CD14-positive monocyte (primary cell): ENCODE measurements around the gene METTL2B. TPM values are rescaled to one million over a fixed set of nuclear protein-coding genes. Genes with fewer than 3 reads are reported as not detected.

Source experiments
- DNase-seq, 3 donors: peaks; one replicate each; pipeline ENCODE4 v3.0.0-alpha.2; 2011 to 2022
- H2AFZ ChIP-seq: 2 replicates; pipeline ENCODE4 v1.6.0; 2012; ENCODE audit warnings: mild to moderate bottlenecking, low read depth, low read length, inconsistent platforms; ENCODE audit not compliant: insufficient read depth, poor library complexity, severe bottlenecking
- H3K27ac ChIP-seq, 2 donors: 1 replicate in 1 of 2; 2 replicates in 1 of 2; pipeline ENCODE4 v1.5.1; 2012 to 2013; ENCODE audit warnings: low read length in 2 of 2, control low read depth in 1 of 2, inconsistent platforms in 1 of 2, low read depth in 1 of 2, mild to moderate bottlenecking in 1 of 2
- H3K27me3 ChIP-seq, 2 donors: one replicate each; pipeline versions ENCODE4 v1.6.0 to v1.6.1; 2011 to 2013; ENCODE audit warnings: low read length in 2 of 2; ENCODE audit not compliant: control insufficient read depth in 2 of 2, insufficient read depth in 2 of 2
- H3K36me3 ChIP-seq, 2 donors: replicated peaks in 1 of 2; 1 replicate in 1 of 2; 2 replicates in 1 of 2; pipeline versions ENCODE4 v1.5.1 to v1.6.1; 2012 to 2013; ENCODE audit warnings: low read length in 2 of 2, control low read depth in 1 of 2, inconsistent platforms in 1 of 2, mild to moderate bottlenecking in 1 of 2; ENCODE audit not compliant: insufficient read depth in 2 of 2, control insufficient read depth in 1 of 2
- H3K4me1 ChIP-seq, 2 donors: 1 replicate in 1 of 2; 2 replicates in 1 of 2; pipeline versions ENCODE4 v1.5.1 to v1.6.1; 2012 to 2013; ENCODE audit warnings: low read length in 2 of 2, control low read depth in 1 of 2, inconsistent platforms in 1 of 2, mild to moderate bottlenecking in 1 of 2, moderate library complexity in 1 of 2; ENCODE audit not compliant: insufficient read depth in 2 of 2, control insufficient read depth in 1 of 2
- H3K4me2 ChIP-seq: replicated peaks from 2 replicates; pipeline ENCODE3; 2012; ENCODE audit warnings: low read length, moderate library complexity, mild to moderate bottlenecking; ENCODE audit not compliant: poor library complexity, severe bottlenecking; ENCODE audit errors: extremely low read depth
- H3K4me3 ChIP-seq, 3 experiments: fragments of 200-600 bp in 1 of 3; sonication (generic) in 1 of 3; replicated peaks in 1 of 3; 1 replicate in 2 of 3; 2 replicates in 1 of 3; pipeline ENCODE4 v1.5.1; 2011 to 2013; ENCODE audit warnings: low read length in 3 of 3, mild to moderate bottlenecking in 3 of 3, control low read depth in 2 of 3, low read depth in 2 of 3, inconsistent platforms in 1 of 3, moderate library complexity in 1 of 3
- H3K79me2 ChIP-seq: 2 replicates; pipeline ENCODE4 v1.6.0; 2012; ENCODE audit warnings: mild to moderate bottlenecking, control low read depth, inconsistent platforms, low read length, moderate library complexity; ENCODE audit not compliant: insufficient read depth
- H3K9ac ChIP-seq: 2 replicates; pipeline ENCODE4 v1.6.0; 2017; ENCODE audit warnings: low read length, mild to moderate bottlenecking; ENCODE audit not compliant: insufficient read depth, poor library complexity, severe bottlenecking
- H3K9me3 ChIP-seq, 2 donors: replicated peaks in 1 of 2; 1 replicate in 1 of 2; 2 replicates in 1 of 2; pipeline versions ENCODE4 v1.5.1 to v1.6.1; 2012 to 2013; ENCODE audit warnings: low read length in 2 of 2, control low read depth in 1 of 2; ENCODE audit not compliant: control insufficient read depth in 1 of 2, insufficient read depth in 1 of 2
- H4K20me1 ChIP-seq: 2 replicates; pipeline ENCODE4 v1.6.0; 2012; ENCODE audit warnings: mild to moderate bottlenecking, low read length, control low read depth, moderate library complexity; ENCODE audit not compliant: insufficient read depth
- H3K27ac Mint-ChIP-seq, 7 donors: one replicate each; pipeline ENCODE4 v1.8.0; 2020; ENCODE audit warnings: mild to moderate bottlenecking in 7 of 7, mixed read lengths in 7 of 7, moderate library complexity in 6 of 7, inconsistent platforms in 2 of 7
- H3K27me3 Mint-ChIP-seq, 3 donors: one replicate each; pipeline ENCODE4 v1.8.0; 2021 to 2022; ENCODE audit warnings: low read depth in 3 of 3, mild to moderate bottlenecking in 3 of 3, mixed read lengths in 3 of 3, moderate library complexity in 3 of 3, inconsistent platforms in 1 of 3
- H3K36me3 Mint-ChIP-seq, 2 donors: one replicate each; pipeline ENCODE4 v1.8.0; 2020; ENCODE audit warnings: mixed read lengths in 2 of 2, inconsistent platforms in 1 of 2, mild to moderate bottlenecking in 1 of 2
- H3K4me1 Mint-ChIP-seq: one replicate; pipeline ENCODE4 v1.8.0; 2020; ENCODE audit warnings: mild to moderate bottlenecking, mixed read lengths
- H3K4me3 Mint-ChIP-seq, 2 donors: one replicate each; pipeline ENCODE4 v1.8.0; 2020; ENCODE audit warnings: mild to moderate bottlenecking in 2 of 2, mixed read lengths in 2 of 2, moderate library complexity in 1 of 2
- H3K9me3 Mint-ChIP-seq, 7 donors: one replicate each; pipeline ENCODE4 v1.8.0; 2020 to 2022; ENCODE audit warnings: mixed read lengths in 7 of 7, mild to moderate bottlenecking in 6 of 7, moderate library complexity in 6 of 7, inconsistent platforms in 2 of 7
- CTCF ChIP-seq: fragments of 200-600 bp; IDR thresholded peaks from one replicate; pipeline ENCODE4 v1.8.0; 2022; ENCODE audit warnings: antibody characterized with exemption, mild to moderate bottlenecking
- WGBS: methylation state at CpG from one replicate; pipeline ENCODE4 v1.1.5; 2013; ENCODE audit warnings: missing lambda C conversion rate; ENCODE audit not compliant: insufficient coverage; 5-methylcytosine and 5-hydroxymethylcytosine counted together
- intact Hi-C, 2 donors: fragments of 100-400 bp; cut with micrococcal nuclease; formaldehyde crosslinking; loops; one replicate each; pipeline versions ENCODE4 v1.15.0 to v1.15.1; 2023
- polyA plus RNA-seq, 3 donors: library from polyadenylated mRNA; depleted of rRNA in 1 of 3; unstranded in 2 of 3; stranded (reverse) in 1 of 3; fragments of 300-500 nt in 2 of 3; fragments of >200 nt in 1 of 3; fragmentation: Illumina TruSeq in 2 of 3; gene quantifications; 1 replicate in 2 of 3; 2 replicates in 1 of 3; pipeline ENCODE4 v1.2.3, GENCODE V29; 2012 to 2021

Gene METTL2B
- polyA plus RNA-seq, 3 donors: 7.5 to 11.1 (median 10.1) TPM

- TF ChIP-seq CTCF: no peak
- no peak overlapping the region for H3K4me3 Mint-ChIP-seq
Measured at GRCh38 chr7:128434413-128435326, 41.9 kb upstream of the METTL2B start.

GRCh38 chr7:128435327-128435686, 41.2 kb upstream of the METTL2B start:
- Histone ChIP-seq H3K27ac (no peak overlapping the region), H3K9ac (no peak overlapping the region), H3K27me3 (no peaks in the 10 kb centered on the region), H4K20me1 (no peaks in the 10 kb centered on the region), H3K4me2 (no peak overlapping the region), H2AFZ (no peak overlapping the region), H3K79me2 (no peaks in the 10 kb centered on the region), H3K4me1 (peaks cover 26 to 27% of the 10 kb centered on the region in 2 donors), H3K4me3 (no peak overlapping the region), H3K9me3 (no peaks in the 10 kb centered on the region), H3K36me3 (no peaks in the 10 kb centered on the region)
- TF ChIP-seq CTCF: no peak
- peaks cover 0 to 3% (median 0%) of the 10 kb centered on the region in 7 donors for H3K9me3 Mint-ChIP-seq
- H3K4me1 Mint-ChIP-seq: peaks cover 29% of the 10 kb centered on the region
- 93% methylated on average over 3 of the region's 3 CpGs for WGBS
- H3K4me3 Mint-ChIP-seq: no peak overlapping the region
- H3K27ac Mint-ChIP-seq: no peak overlapping the region
- DNase-seq: no peak
- H3K27me3 Mint-ChIP-seq: peaks cover 0 to 1% (median 0%) of the 10 kb centered on the region in 3 donors
- no peaks in the 10 kb centered on the region for H3K36me3 Mint-ChIP-seq
- intact Hi-C loops: no loop called here

More at GRCh38 chr7:128434413-128435326, 41.9 kb upstream of the METTL2B start:
- intact Hi-C loops: no loop called here
- H3K4me3 ChIP-seq: no peak overlapping the region
- no peaks in the 10 kb centered on the region for H3K27me3 ChIP-seq
- H3K27ac Mint-ChIP-seq: no peak overlapping the region
- no peaks in the 10 kb centered on the region for H4K20me1 ChIP-seq
- H3K36me3 ChIP-seq: no peaks in the 10 kb centered on the region
- peaks cover 30% of the 10 kb centered on the region for H3K4me1 Mint-ChIP-seq
- DNase-seq: no peak
- peaks cover 0 to 1% (median 0%) of the 10 kb centered on the region in 3 donors for H3K27me3 Mint-ChIP-seq
- no peak overlapping the region for H2AFZ ChIP-seq
- peaks cover 0 to 3% (median 0%) of the 10 kb centered on the region in 7 donors for H3K9me3 Mint-ChIP-seq
- no peak overlapping the region for H3K9ac ChIP-seq
- H3K9me3 ChIP-seq: no peaks in the 10 kb centered on the region
- H3K27ac ChIP-seq: no peak overlapping the region
- H3K36me3 Mint-ChIP-seq: no peaks in the 10 kb centered on the region
- no peaks in the 10 kb centered on the region for H3K79me2 ChIP-seq
- H3K4me1 ChIP-seq: peaks cover 26 to 27% of the 10 kb centered on the region in 2 donors
- 100% methylated on average over 1 of the region's 4 CpGs for WGBS
- H3K4me2 ChIP-seq: no peak overlapping the region
